ENCODE measurements around the gene CIZ1.

The CIZ1 gene

GRCh38 chr9:128224877-128225276 lies 33.5 kb upstream of the CIZ1 start:
- H2BK12ac ChIP-seq (ENCODE audit: low read length): no peak overlapping the region
- H3K79me1 ChIP-seq (ENCODE audit: low read length): no peaks in the 10 kb centered on the region
- H4K91ac ChIP-seq (ENCODE audit: low read depth, low read length): no peak overlapping the region
- H3K4me3 ChIP-seq (ENCODE audit: low read depth, low read length): no peak overlapping the region
- H4K12ac ChIP-seq (ENCODE audit: low read depth, low read length): no peak overlapping the region
- no peaks in the 10 kb centered on the region for H3K4me1 ChIP-seq (ENCODE audit: control insufficient read depth in 1 of 2, insufficient read depth in 2 of 2, low read length in 2 of 2)
- H3K27ac ChIP-seq (ENCODE audit: low read depth, low read length): no peak overlapping the region
- H2AK5ac ChIP-seq (ENCODE audit: low read length): no peak overlapping the region
- H3K4ac ChIP-seq (ENCODE audit: low read depth, low read length): no peak overlapping the region
- H2AFZ ChIP-seq (ENCODE audit: insufficient read depth, low read length, poor library complexity): no peak overlapping the region
- H3K27me3 ChIP-seq (ENCODE audit: insufficient read depth, low read length): no peaks in the 10 kb centered on the region
- no peak overlapping the region for H3K4me2 ChIP-seq (ENCODE audit: low read length)
- WGBS (ENCODE audit: extremely low coverage, insufficient coverage, insufficient read length): no CpG with 5 or more reads among the region's 7 CpGs
- no peak overlapping the region for H2BK5ac ChIP-seq (ENCODE audit: low read depth, low read length, poor library complexity)
- no peaks in the 10 kb centered on the region for H3K79me2 ChIP-seq (ENCODE audit: control insufficient read depth, insufficient read depth, low read length, poor library complexity)
- H3K9ac ChIP-seq (ENCODE audit: low read length): no peak overlapping the region
- peaks cover 0 to 2% of the 10 kb centered on the region in 2 experiments for H3K36me3 ChIP-seq (ENCODE audit: control insufficient read depth in 1 of 2, insufficient read depth in 2 of 2, low read length in 2 of 2)
- peaks cover 3% of the 10 kb centered on the region for H3K9me3 ChIP-seq (ENCODE audit: insufficient read depth, low read depth, low read length)
- no peak overlapping the region for H3K14ac ChIP-seq (ENCODE audit: low read length)
- no peak for DNase-seq
- H3K18ac ChIP-seq (ENCODE audit: low read length): no peak overlapping the region
- no peak overlapping the region for H3K23ac ChIP-seq (ENCODE audit: low read length)
- no peak overlapping the region for H2BK120ac ChIP-seq (ENCODE audit: insufficient read depth, low read length, poor library complexity)
- H4K8ac ChIP-seq (ENCODE audit: low read depth, low read length): no peak overlapping the region

- Histone ChIP-seq H2AFZ (ENCODE audit: insufficient read depth, low read length, poor library complexity) (no peak overlapping the region), H4K12ac (ENCODE audit: low read depth, low read length) (no peak overlapping the region), H3K79me2 (ENCODE audit: control insufficient read depth, insufficient read depth, low read length, poor library complexity) (no peaks in the 10 kb centered on the region), H2AK5ac (ENCODE audit: low read length) (no peak overlapping the region), H2BK120ac (ENCODE audit: insufficient read depth, low read length, poor library complexity) (no peak overlapping the region), H3K27me3 (ENCODE audit: insufficient read depth, low read length) (no peaks in the 10 kb centered on the region), H4K91ac (ENCODE audit: low read depth, low read length) (no peak overlapping the region), H3K14ac (ENCODE audit: low read length) (no peak overlapping the region), H3K79me1 (ENCODE audit: low read length) (no peaks in the 10 kb centered on the region), H3K4me3 (ENCODE audit: low read depth, low read length) (no peak overlapping the region), H3K4me1 (ENCODE audit: control insufficient read depth in 1 of 2, insufficient read depth in 2 of 2, low read length in 2 of 2) (peaks cover 7 to 8% of the 10 kb centered on the region in 2 experiments), H3K36me3 (ENCODE audit: control insufficient read depth in 1 of 2, insufficient read depth in 2 of 2, low read length in 2 of 2) (peaks cover 0 to 2% of the 10 kb centered on the region in 2 experiments), H2BK5ac (ENCODE audit: low read depth, low read length, poor library complexity) (no peak overlapping the region), H3K9me3 (ENCODE audit: insufficient read depth, low read depth, low read length) (peaks cover 3% of the 10 kb centered on the region), H3K4ac (ENCODE audit: low read depth, low read length) (no peak overlapping the region), H3K4me2 (ENCODE audit: low read length) (no peak overlapping the region), H3K23ac (ENCODE audit: low read length) (no peak overlapping the region), H3K18ac (ENCODE audit: low read length) (no peak overlapping the region), H3K9ac (ENCODE audit: low read length) (no peak overlapping the region), H4K8ac (ENCODE audit: low read depth, low read length) (no peak overlapping the region), H2BK12ac (ENCODE audit: low read length) (no peak overlapping the region), H3K27ac (ENCODE audit: low read depth, low read length) (no peak overlapping the region)
- no peak for DNase-seq
- no CpG with 5 or more reads among the region's 13 CpGs for WGBS (ENCODE audit: extremely low coverage, insufficient coverage, insufficient read length)
Measured at GRCh38 chr9:128222880-128223670, 31.7 kb upstream of the CIZ1 start.

GRCh38 chr9:128222026-128222425 lies 30.7 kb upstream of the CIZ1 start:
- H2AFZ ChIP-seq (ENCODE audit: insufficient read depth, low read length, poor library complexity): no peak overlapping the region
- peaks cover 7 to 8% of the 10 kb centered on the region in 2 experiments for H3K4me1 ChIP-seq (ENCODE audit: control insufficient read depth in 1 of 2, insufficient read depth in 2 of 2, low read length in 2 of 2)
- no peak overlapping the region for H3K4ac ChIP-seq (ENCODE audit: low read depth, low read length)
- no peak overlapping the region for H2AK5ac ChIP-seq (ENCODE audit: low read length)
- no peak overlapping the region for H3K14ac ChIP-seq (ENCODE audit: low read length)
- H2BK5ac ChIP-seq (ENCODE audit: low read depth, low read length, poor library complexity): no peak overlapping the region
- H3K4me2 ChIP-seq (ENCODE audit: low read length): no peak overlapping the region
- H3K27me3 ChIP-seq (ENCODE audit: insufficient read depth, low read length): no peaks in the 10 kb centered on the region
- H3K79me2 ChIP-seq (ENCODE audit: control insufficient read depth, insufficient read depth, low read length, poor library complexity): no peaks in the 10 kb centered on the region
- H3K9ac ChIP-seq (ENCODE audit: low read length): no peak overlapping the region
- H2BK120ac ChIP-seq (ENCODE audit: insufficient read depth, low read length, poor library complexity): no peak overlapping the region
- no peaks in the 10 kb centered on the region for H3K79me1 ChIP-seq (ENCODE audit: low read length)
- peaks cover 0 to 2% of the 10 kb centered on the region in 2 experiments for H3K36me3 ChIP-seq (ENCODE audit: control insufficient read depth in 1 of 2, insufficient read depth in 2 of 2, low read length in 2 of 2)
- no peak overlapping the region for H3K27ac ChIP-seq (ENCODE audit: low read depth, low read length)
- no peak overlapping the region for H3K18ac ChIP-seq (ENCODE audit: low read length)
- no CpG with 5 or more reads among the region's 10 CpGs for WGBS (ENCODE audit: extremely low coverage, insufficient coverage, insufficient read length)
- DNase-seq: no peak
- no peak overlapping the region for H2BK12ac ChIP-seq (ENCODE audit: low read length)
- no peak overlapping the region for H4K12ac ChIP-seq (ENCODE audit: low read depth, low read length)
- H4K8ac ChIP-seq (ENCODE audit: low read depth, low read length): no peak overlapping the region
- H3K9me3 ChIP-seq (ENCODE audit: insufficient read depth, low read depth, low read length): peaks cover 3% of the 10 kb centered on the region
- H4K91ac ChIP-seq (ENCODE audit: low read depth, low read length): no peak overlapping the region
- H3K4me3 ChIP-seq (ENCODE audit: low read depth, low read length): no peak overlapping the region
- H3K23ac ChIP-seq (ENCODE audit: low read length): no peak overlapping the region

- Histone ChIP-seq H3K4me2 (ENCODE audit: low read length) (no peak overlapping the region), H3K27ac (ENCODE audit: low read depth, low read length) (no peak overlapping the region), H3K9me3 (ENCODE audit: insufficient read depth, low read depth, low read length) (peaks cover 3% of the 10 kb centered on the region), H3K4me3 (ENCODE audit: low read depth, low read length) (no peak overlapping the region), H2AK5ac (ENCODE audit: low read length) (no peak overlapping the region), H3K36me3 (ENCODE audit: control insufficient read depth in 1 of 2, insufficient read depth in 2 of 2, low read length in 2 of 2) (peaks cover 0 to 2% of the 10 kb centered on the region in 2 experiments), H2BK5ac (ENCODE audit: low read depth, low read length, poor library complexity) (no peak overlapping the region), H4K91ac (ENCODE audit: low read depth, low read length) (no peak overlapping the region), H2BK120ac (ENCODE audit: insufficient read depth, low read length, poor library complexity) (no peak overlapping the region), H4K12ac (ENCODE audit: low read depth, low read length) (no peak overlapping the region), H3K14ac (ENCODE audit: low read length) (no peak overlapping the region), H4K8ac (ENCODE audit: low read depth, low read length) (no peak overlapping the region), H3K79me1 (ENCODE audit: low read length) (peaks cover 1% of the 10 kb centered on the region), H3K18ac (ENCODE audit: low read length) (no peak overlapping the region), H3K4me1 (ENCODE audit: control insufficient read depth in 1 of 2, insufficient read depth in 2 of 2, low read length in 2 of 2) (peaks cover 10 to 13% of the 10 kb centered on the region in 2 experiments), H2BK12ac (ENCODE audit: low read length) (no peak overlapping the region), H3K79me2 (ENCODE audit: control insufficient read depth, insufficient read depth, low read length, poor library complexity) (no peaks in the 10 kb centered on the region), H3K23ac (ENCODE audit: low read length) (no peak overlapping the region), H3K9ac (ENCODE audit: low read length) (no peak overlapping the region), H2AFZ (ENCODE audit: insufficient read depth, low read length, poor library complexity) (no peak overlapping the region), H3K4ac (ENCODE audit: low read depth, low read length) (no peak overlapping the region), H3K27me3 (ENCODE audit: insufficient read depth, low read length) (no peaks in the 10 kb centered on the region)
- DNase-seq: no peak
- WGBS (ENCODE audit: extremely low coverage, insufficient coverage, insufficient read length): no CpG with 5 or more reads among the region's 9 CpGs
Measured at GRCh38 chr9:128219831-128220230, 28.5 kb upstream of the CIZ1 start.
